ENCODE measurements around the gene ATP8B1.
"Not testable (repeated sequence)": the region's sequence is repeated elsewhere in the genome, so short reads cannot be mapped to it uniquely, and the experiment has no call there.

Gene ATP8B1

DNA sequence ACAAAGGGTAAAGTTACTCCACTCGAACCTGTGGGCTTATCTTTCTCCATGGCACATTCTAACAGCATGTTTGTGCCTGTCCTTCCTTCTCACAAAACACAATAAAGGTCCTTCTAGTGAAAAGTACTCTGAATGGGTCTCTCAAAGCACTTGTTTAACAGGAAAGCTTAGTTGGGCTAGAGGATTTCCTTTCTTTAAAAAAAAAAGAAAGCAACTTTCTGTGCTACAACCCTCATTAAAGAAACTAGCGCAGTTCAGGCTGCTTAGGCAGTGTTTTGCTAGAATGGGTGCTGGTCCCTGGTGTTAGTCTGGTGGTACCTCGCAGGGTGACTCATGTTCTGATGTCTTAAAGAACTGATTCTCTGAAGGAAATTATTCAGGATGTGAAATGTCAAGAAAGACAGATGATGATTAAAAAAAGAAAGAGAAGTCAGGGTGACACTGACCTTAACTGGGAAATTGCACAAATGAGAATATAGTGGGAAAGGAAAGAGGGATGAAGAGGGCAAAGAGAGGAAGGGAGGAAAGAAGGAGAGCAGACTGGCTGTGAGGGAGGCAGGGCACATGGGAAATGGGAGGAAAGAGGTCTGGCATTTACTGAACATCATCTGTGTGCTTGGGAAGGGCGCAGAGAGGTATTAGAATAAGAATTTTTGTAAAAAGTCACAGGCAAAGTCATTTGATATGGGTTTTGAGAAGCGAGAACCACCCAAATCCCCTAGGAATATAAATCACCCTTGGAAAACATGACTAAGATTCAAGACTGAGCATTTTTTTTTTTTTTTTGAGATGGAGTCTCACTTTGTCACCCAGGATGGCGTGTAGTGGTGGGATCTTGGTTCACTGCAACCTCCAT, 74.9 kb downstream of the ATP8B1 start:
- DNase-seq (ENCODE audit: low read depth, low spot score), result no peak

DNA sequence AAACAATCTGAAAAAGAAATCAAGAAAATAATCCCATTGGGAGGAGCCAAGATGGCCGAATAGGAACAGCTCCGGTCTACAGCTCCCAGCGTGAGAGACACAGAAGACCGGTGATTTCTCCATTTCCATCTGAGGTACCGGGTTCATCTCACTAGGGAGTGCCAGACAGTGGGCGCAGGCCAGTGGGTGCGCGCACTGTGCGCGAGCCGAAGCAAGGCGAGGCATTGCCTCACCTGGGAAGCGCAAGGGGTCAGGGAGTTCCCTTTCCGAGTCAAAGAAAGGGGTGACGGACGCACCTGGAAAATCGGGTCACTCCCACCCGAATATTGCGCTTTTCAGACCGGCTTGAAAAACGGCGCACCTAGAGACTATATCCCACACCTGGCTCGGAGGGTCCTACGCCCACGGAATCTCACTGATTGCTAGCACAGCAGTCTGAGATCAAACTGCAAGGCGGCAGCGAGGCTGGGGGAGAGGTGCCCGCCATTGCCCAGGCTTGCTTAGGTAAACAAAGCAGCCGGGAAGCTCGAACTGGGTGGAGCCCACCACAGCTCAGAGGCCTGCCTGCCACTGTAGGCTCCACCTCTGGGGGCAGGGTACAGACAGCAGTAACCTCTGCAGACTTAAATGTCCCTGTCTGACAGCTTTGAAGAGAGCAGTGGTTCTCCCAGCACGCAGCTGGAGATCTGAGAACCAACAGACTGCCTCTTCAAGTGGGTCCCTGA, 83.7 kb downstream of the ATP8B1 start:
- DNase-seq (ENCODE audit: low read depth, low spot score), result not testable (repeated sequence)

DNA sequence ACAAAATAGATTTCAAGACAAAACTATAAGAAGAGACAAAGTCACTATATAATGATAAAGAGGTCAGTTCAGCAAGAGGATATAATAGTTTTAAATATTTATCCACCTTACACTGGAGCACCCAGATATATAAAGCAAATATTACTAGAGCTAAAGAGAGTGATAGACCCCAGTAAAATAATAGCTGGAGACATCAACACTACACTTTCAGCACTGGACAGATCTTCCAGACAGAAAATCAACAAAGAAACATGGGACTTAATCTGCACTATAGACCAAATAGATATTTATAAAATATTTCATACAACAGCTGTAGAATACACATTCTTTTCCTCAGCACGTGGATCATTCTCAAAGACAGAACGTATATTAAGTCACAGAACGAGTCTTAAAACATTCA, 86.6 kb downstream of the ATP8B1 start:
- DNase-seq (ENCODE audit: low read depth, low spot score), result no peak

DNA sequence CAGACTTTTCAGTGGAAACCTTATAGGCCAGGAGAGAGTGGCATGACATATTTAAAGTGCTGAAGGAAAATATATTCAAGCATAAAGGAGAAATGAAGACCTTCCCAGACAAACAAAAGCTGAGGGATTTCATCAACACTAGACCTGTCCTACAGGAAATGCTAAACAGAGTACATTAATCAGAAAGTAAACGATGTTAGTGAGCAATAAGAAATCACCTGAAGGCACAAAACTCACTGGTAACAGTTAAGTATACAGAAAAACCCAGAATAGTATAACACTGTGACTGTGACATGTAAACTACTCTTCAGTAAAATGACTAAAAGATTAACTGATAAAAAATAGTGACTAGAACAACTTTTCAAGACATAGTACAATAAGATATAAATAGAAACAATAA, 87.4 kb downstream of the ATP8B1 start:
- DNase-seq (ENCODE audit: low read depth, low spot score), result no peak

DNA sequence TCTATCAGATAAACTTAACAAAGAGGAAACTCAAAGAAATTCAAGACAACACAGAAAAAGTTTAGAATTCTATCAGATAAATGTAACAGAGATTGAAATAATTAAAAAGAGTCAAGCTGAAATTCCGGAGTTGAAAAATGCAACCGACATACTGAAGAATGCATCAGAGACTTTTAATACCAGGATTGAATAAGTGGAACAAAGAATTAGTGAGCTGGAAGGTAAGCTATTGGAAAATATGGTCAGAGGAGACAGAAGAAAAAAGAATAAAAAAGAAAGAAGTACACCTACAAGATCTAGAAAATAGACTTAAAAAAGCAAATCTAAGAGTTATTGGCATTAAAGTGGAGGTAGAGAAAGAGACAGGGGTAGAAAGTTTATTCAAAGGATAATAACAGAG, 88.0 kb downstream of the ATP8B1 start:
- no peak for DNase-seq (ENCODE audit: low read depth, low spot score)

DNA sequence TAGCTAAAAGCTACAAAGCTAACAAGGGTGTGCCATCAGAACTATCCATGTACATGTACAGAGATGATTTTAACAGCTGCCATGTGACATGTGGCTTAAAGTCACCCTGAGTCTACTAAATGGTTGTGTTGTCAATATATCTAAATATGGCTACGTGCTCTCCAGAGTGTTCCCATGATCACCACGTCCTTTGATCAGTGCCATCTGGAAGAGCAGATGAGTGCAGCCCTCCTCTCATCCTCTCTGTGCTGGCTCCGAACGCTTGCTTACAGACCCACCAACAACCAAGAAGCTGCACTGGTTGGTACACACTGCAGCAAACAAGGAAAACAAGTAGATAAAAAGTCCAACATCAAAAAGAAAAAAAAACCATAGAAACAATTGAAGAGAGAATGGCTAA, 92.9 kb downstream of the ATP8B1 start:
- DNase-seq (ENCODE audit: low read depth, low spot score), result no peak

DNA sequence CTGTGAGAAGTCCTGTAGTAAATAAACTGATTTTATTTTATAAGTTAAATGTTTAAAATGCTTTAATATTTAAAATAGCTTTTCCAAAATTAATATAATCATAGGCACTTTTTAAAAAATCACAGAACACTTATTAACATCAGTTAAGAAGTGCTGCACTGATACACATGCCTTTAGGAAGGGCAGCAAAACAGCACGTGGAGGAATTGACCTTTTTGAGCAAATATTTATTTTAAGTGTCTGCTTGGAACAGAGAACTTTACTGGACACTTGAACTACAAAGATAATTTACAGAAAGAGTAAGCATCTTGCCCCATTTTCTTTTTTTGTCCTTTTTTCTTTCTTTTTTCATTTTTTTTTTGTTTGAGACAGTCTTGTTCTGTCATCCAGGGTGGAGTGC, 93.8 kb downstream of the ATP8B1 start:
- DNase-seq (ENCODE audit: low read depth, low spot score), result no peak

DNA sequence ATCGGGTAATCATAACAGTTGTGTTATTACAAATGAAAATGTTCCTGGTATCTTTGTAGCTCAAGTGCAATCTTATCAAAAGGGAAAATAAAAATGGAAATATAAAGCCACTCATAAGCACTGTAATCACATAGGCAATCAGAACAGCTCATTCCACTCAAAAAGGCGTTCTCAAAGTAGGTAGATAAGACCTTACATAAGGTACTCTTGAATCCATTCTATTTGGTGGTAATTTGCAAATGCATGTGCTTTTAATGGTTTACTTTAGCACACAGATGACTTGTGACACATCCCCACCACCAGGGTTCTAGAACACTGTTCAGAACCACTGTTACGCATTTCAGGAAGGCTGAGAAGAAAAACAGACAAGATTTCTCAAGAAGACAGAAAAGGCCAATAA, 94.8 kb downstream of the ATP8B1 start:
- DNase-seq (ENCODE audit: low read depth, low spot score), result no peak

DNA sequence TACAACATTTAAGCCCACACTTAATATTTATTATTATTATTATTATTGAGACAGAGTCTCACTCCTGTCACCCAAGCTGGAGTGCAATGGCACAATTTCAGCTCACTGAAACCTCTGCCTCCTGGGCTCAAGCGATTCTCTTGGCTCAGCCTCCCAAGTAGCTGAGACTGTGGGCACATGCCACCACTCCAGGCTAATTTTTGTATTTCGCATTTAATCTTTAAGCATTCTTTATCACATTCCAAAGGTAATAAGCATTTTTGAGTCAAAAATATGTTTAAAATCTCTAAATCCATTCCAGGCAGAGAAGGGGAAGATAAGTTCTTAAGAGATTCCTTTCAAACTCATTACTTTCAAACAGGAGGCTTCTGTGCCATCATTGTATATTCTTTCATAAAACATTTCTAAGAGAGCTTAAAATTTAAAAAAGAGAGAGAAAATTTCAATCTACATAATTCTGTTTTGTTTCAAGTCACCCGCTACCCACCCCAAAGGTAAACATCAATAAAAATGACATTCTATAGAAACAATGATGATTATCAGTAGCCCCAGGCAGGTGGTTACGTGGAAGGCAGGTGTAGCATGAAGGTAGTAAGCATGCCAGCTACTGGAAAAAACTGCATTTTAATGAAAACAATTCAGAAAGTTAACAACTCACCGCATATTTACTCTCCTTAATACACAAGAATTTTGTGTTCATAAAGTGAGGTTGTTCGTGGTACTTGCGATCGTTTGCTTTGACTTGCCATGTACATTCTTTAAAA, 97.1 kb downstream of the ATP8B1 start:
- DNase-seq (ENCODE audit: low read depth, low spot score), result no peak

DNA sequence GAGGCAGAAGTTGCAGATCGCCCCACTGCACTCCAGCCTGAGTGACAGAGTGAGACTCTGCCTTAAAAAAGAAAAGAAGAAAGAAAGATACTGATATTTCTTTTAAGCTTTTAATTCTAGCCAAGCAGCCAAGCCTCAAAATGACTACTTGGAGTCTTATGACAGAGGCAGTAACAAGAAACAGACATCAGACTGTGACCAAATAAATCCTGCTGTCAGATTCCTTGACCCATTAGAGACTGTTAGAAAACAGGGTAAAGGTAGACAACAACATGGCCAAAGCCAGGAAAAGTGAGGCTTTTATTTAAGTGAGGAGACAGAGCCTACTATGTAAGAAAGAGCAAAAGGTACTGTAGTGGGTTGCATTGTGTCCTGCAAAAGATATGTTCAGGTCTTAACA, 98.1 kb downstream of the ATP8B1 start:
- DNase-seq (ENCODE audit: low read depth, low spot score), result no peak

DNA sequence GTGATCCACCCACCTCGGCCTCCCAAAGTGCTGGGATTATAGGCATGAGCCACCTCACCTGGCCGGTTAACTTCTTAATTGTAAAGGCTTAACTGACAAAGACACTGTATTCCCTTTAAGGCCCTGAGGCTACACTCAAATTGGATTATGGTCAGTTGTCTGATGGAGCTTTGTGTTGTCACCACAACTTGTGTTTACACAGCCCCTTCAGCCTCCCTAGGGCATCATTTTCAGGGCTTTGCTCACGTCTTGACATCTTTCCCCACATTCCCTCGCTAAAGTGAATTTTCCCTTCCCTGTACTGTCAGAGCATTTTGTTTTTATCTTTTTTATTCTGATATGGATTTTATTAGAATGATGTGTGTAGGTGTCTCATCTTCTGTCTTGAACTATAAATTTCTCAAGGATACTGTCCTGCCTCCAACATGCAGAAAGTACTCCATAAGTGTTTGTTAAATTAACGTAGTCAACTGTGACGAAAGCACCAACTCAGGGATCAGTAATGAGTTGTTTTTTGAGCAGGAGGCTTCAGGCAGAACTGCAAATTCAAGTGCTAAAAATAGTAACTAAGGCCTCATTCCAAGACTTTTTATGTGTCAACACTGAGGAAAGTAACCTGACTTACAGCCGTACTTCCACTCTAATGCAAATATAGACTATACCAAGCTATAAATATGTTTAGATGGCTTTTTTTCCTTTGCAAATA, 104.4 kb downstream of the ATP8B1 start:
- DNase-seq (ENCODE audit: low read depth, low spot score), result no peak

DNA sequence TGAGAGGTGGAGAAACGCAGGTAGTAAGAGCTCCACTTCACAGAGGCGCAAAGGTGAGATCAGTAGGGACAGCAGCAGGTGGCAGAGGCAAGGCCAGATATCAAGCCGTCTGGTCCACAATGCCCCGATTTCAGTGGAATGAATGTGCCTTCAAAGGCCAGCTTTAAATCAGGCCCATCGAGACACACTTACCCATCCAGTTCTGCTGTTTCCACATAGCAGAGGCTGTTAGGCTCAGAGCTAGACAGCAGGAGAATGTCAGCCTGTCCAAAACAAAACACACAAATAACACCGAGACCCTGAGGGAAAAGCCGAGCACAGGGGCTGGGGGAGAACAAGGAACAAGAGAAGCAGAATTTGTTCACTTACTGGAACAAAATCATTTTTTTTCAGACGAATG, 105.7 kb downstream of the ATP8B1 start:
- DNase-seq (ENCODE audit: low read depth, low spot score), result no peak

DNA sequence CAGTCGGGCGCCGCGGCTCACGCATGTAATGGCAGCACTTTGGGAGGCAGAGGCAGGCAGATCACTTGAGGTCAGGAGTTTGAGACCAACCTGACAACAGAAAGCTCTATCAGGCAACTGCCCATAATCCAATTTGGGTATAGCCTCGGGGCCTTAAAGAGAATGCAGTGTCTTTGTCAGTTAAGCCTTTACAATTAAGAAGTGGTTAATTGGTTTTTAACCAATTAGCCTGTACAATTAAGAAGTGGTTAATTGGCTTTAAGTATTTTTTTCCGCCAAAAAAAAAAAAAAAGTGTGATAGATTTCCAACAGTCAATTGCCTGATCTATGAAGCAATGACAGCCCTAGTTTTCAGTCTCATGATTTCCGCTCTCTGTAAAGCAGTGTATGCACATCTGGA, 106.8 kb downstream of the ATP8B1 start:
- DNase-seq (ENCODE audit: low read depth, low spot score), result no peak

DNA sequence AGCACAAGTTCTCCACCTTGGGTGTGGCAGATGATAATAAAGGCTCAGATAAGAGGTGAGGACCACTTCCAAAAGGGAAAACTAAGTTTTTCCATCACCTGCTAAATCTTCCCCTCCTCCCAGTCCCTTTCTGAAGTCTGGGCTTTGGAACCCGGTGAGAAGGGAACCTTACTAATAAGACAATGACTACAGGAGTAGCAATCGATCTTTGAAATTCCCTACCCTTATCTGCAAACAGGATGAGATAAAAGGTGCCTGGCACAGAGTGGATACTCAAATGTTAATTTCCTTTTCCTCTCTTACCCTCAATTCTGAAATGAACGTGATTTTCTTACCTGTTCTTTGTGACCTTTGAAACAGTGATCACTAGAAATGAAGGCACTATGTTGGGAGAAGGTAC, 111.8 kb downstream of the ATP8B1 start:
- no peak for DNase-seq (ENCODE audit: low read depth, low spot score)

DNA sequence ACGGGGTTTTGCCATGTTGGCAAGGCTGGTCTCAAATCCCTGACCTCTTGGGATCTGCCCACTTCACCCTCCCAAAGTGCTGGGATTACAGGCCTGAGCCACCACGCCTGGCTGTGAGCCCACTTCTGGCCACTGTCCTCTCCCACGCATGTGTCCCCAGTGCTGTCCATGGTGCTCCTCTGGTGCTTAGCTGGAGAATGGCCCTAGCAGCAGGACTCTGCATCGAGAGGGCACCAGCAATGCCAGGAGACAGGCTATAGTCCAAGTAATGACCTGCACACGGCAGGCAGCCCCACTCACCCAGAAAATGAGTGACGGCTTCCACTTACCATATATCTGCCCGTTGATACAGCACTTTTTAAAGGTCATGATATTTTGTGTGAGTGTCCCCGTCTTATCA, 115.1 kb downstream of the ATP8B1 start:
- DNase-seq (ENCODE audit: low read depth, low spot score), result no peak

DNA sequence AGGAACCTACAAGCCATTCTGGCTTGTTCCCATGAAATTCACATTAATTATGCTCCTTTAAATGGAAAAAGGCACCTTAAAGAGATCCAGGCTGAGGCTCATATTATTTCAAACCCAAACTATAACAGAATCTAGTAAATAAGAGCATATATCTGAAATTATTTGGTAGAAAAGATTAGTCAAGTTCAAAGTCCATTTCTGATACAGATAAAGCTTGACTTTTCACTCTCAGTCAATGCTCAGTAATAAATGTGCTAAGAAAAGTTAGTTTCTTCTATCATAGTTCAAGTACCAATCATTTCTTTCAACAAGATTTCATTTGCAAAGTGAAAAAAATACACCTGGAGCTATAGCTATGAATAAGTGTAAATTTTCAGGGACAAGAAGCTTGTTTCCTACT, 119.6 kb downstream of the ATP8B1 start:
- no peak for DNase-seq (ENCODE audit: low read depth, low spot score)

DNA sequence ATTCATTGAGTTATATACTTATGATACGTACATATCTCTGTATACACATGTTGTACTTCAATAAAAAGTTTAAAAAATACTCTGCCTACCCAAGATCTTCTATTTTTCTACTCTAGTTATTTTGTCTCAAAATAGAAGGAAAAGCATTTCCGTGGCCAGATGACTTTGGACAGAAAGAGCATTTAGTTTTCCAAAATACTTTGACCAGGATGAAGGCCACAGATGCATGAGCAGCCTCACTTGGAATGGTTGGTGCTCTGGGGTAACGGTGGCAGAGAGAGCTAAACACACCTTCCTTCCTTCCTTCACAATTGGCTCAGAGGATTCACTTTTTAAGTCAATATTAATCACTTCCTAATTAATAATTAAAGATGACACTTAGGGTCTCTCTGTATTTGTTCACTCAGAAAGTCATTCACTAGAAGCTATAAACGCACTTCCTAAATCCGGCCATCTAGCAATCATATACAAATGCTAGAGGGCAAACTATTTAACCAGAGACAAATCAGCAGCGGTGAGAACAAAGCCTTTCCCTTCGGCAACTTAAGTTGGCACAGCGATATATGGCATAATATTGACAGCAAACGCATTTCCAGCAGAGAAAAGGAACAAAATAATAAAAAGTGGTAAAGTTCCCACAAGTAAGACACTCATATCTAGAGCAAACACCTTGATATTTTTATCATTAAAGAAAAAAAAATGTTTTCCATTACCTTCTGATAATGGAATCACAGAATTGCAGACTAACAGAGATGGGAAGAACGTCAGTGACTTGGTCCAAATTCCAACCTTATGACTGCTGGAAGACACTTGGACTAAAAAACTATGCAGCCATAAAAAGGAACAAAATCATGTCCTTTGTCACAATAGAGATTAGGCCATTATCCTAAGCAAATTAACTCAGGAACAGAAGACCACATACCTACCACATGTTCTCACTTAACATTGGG, 125.6 kb downstream of the ATP8B1 start:
- DNase-seq (ENCODE audit: low read depth, low spot score), result no peak

DNA sequence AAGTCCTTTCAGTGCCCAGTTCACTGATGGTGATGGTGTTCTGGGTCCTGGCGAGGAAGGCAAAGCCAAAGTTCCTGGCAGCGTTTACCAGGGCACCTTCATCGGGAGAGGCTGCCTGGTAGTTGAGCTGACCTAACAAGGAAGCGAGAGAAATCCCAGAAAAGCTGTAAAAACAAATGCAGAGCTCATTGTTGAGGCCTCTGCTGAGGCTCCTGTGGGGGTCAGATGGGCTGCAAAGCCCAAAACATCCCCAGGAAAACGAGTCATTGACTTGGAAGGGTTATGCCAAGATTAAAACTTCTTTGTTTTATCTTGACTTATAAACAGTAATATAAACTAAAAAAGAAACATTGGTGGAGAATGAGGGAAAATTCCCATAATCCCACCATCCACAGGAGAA, 128.2 kb downstream of the ATP8B1 start:
- DNase-seq (ENCODE audit: low read depth, low spot score), result no peak

DNA sequence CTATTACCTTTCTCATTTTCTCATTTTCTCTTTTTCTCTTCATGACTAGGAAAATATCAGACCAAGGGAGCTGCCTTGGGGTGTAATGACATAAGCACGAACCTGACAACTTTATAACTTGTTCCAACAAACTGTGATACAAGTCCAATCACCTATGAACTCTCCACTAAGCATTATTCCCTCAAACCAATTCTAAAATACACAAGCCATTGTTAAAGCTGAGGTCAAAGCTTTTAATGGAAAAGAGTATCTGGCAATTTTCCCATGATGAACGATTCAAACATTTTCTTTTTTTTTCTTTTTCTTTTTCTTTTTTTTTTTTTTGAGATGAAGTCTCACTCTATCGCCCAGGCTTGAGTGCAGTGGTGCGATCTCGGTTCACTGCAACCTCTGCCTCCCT, 133.1 kb downstream of the ATP8B1 start:
- DNase-seq (ENCODE audit: low read depth, low spot score), result no peak

DNA sequence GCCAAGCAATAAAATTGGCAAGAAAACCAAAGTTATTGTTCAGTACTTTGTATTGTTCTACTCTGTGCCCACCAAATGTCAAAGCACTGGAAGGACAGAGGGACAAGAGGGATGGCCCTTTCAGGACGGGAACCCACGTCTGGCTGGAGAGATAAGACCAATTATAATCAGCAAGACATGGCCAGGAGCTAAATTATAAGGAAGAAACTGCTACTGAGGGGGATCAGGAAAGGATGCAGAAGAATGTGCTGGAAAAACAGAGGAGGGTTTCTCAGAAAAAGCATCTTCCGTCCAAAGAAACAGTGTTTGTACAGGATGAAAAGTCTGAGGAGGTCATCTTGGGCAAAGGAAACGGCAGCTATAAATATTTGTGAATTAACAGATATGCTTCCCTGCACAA, 135.1 kb downstream of the ATP8B1 start:
- DNase-seq (ENCODE audit: low read depth, low spot score), result no peak
